ENCODE results near the gene VSTM2B. TPM values are rescaled to one million over a fixed set of nuclear protein-coding genes. Genes with fewer than 3 reads are reported as not detected.

Gene VSTM2B
- total RNA-seq, 2 experiments from 2014 or later: not detected

DNA sequence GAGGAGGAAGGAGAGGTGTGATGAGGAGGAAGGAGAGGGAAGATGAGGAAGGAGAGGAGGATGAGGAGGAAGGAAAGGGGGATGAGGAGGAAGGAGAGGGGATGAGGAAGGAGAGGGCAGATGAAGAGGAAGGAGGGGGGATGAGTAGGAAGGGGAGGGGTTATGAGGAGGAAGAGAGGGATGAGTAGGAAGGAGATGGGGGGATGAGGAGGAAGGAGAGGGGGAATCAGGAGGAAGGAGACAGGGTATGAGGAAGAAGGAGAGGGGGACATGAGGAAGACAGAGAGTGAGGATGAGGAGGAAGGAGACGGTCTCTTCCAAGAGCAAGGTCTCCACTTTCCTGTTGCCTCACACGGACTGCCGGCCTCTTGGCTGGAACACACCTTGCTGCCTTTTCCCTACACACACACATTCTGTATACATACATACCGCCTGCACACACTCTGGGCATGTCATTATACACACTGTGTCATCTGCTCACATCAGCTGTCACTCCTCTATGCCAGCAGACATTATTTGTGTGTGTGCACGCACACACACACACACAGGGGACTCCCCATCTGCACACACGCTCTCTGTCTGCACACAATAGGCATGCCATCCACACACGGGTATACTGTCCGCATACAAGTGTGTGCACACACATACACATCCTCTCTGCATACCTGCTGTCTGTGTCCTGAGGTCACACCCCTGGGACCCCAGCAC, 11.1 kb upstream of the VSTM2B start:
- Histone ChIP-seq H3K36me3 (ENCODE audit: insufficient read depth, low read length) (no peaks in the 10 kb centered on the region), H3K4me2 (ENCODE audit: low read length) (no peak overlapping the region), H2AFZ (ENCODE audit: low read length) (no peak overlapping the region), H3K9me3 (ENCODE audit: low read length) (no peaks in the 10 kb centered on the region), H3K4me1 (ENCODE audit: insufficient read depth, low read length, poor library complexity, severe bottlenecking) (no peaks in the 10 kb centered on the region), H3K9me2 (ENCODE audit: insufficient read depth, low read length) (no peaks in the 10 kb centered on the region), H3K79me2 (ENCODE audit: insufficient read depth, low read depth, low read length) (no peaks in the 10 kb centered on the region), H3K27ac (ENCODE audit: low read depth, low read length, poor library complexity, severe bottlenecking) (no peak overlapping the region), H3K4me3 (ENCODE audit: low read depth, low read length, poor library complexity, severe bottlenecking) (no peak overlapping the region), H4K20me1 (ENCODE audit: insufficient read depth, low read length) (no peaks in the 10 kb centered on the region)
- intact Hi-C loops (cut with micrococcal nuclease; ENCODE audit: unreplicated experiment): no loop called here
- POLR2A ChIA-PET: no interaction called here
- BruUV-seq (replicated peaks): no TSS peak
- TF ChIP-seq, protein P1, sequence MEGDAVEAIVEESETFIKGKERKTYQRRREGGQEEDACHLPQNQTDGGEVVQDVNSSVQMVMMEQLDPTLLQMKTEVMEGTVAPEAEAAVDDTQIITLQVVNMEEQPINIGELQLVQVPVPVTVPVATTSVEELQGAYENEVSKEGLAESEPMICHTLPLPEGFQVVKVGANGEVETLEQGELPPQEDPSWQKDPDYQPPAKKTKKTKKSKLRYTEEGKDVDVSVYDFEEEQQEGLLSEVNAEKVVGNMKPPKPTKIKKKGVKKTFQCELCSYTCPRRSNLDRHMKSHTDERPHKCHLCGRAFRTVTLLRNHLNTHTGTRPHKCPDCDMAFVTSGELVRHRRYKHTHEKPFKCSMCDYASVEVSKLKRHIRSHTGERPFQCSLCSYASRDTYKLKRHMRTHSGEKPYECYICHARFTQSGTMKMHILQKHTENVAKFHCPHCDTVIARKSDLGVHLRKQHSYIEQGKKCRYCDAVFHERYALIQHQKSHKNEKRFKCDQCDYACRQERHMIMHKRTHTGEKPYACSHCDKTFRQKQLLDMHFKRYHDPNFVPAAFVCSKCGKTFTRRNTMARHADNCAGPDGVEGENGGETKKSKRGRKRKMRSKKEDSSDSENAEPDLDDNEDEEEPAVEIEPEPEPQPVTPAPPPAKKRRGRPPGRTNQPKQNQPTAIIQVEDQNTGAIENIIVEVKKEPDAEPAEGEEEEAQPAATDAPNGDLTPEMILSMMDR (conservative IDR thresholded peaks at IDR 0.05; ENCODE audit: low read length): no peak
- no peak for TF ChIP-seq EZH2phosphoT487 (IDR thresholded peaks at IDR 0.05; ENCODE audit: borderline replicate concordance, low read depth, low read length)
- DNase-seq (ENCODE audit: low spot score): no peak
- CTCF ChIA-PET (ENCODE audit: unreplicated experiment): no interaction called here

DNA sequence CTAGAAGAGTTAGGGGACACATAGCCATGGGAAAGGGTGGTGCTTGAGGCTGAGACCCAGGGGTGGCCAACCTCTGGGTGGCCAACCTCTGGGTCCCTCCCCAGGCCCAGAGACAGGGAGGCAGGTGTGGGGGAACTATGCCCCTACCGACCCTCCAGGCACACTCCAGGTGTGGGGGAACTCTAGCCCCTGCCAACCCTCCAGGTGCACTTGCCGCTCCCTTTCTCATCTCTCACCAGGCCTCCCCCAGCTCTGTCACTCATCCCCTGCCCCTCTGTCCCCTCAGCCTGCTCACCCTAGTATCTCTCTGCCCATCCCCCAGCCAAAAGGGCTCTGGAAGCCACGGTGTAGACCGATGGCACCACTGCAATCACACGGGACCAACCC, 10.6 kb upstream of the VSTM2B start:
- Histone ChIP-seq H3K4me2 (ENCODE audit: low read length) (no peak overlapping the region), H4K20me1 (ENCODE audit: insufficient read depth, low read length) (no peaks in the 10 kb centered on the region), H3K4me3 (ENCODE audit: low read depth, low read length, poor library complexity, severe bottlenecking) (no peak overlapping the region), H3K27ac (ENCODE audit: low read depth, low read length, poor library complexity, severe bottlenecking) (no peak overlapping the region), H3K4me1 (ENCODE audit: insufficient read depth, low read length, poor library complexity, severe bottlenecking) (no peaks in the 10 kb centered on the region), H2AFZ (ENCODE audit: low read length) (no peak overlapping the region), H3K79me2 (ENCODE audit: insufficient read depth, low read depth, low read length) (no peaks in the 10 kb centered on the region), H3K36me3 (ENCODE audit: insufficient read depth, low read length) (no peaks in the 10 kb centered on the region), H3K9me3 (ENCODE audit: low read length) (no peaks in the 10 kb centered on the region), H3K9me2 (ENCODE audit: insufficient read depth, low read length) (no peaks in the 10 kb centered on the region)
- DNase-seq (ENCODE audit: low spot score): no peak
- no TSS peak for BruUV-seq (replicated peaks)
- ChIA-PET CTCF (ENCODE audit: unreplicated experiment) (no interaction called here), POLR2A (interaction anchor here (1.0 kb wide), 1 partner anchor 109 kb away, joined by 3 read pairs; no protein-coding TSS in a partner anchor)
- intact Hi-C loops (cut with micrococcal nuclease; ENCODE audit: unreplicated experiment): no loop called here
- TF ChIP-seq, protein P1 (conservative IDR thresholded peaks at IDR 0.05; ENCODE audit: low read length): no peak

DNA sequence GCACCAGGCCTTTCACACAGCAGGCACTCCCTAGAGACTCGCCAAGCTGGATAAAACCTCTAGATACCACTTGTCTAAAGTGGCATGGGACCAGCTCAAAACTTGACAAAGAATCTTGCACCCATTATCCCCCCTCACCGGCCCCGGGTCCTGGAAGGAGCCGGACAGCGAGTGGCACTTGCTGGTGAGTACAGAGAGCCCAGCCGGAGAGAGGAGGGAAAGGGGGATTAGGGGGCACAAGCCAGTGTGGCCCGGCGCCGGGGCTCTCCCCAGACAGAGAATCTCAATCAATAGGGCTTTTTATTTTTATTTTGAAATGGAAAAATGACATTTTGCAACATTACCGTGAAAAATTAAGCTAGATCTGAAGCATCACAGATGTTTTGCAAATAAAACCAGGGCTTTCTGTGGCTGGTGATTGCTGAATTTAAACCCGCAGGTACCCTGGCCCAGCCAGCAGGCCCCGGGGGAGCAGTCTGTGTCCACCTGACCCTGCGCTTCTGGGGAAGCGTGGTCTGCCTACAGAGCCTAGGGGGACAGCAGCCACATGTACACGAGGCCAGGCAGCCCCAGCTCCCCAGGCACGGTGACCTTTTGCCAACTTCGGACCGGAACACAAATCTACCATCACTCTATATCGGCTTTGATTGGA, 10.0 kb upstream of the VSTM2B start:
- H3K4me1 ChIP-seq (ENCODE audit: insufficient read depth, low read length, poor library complexity, severe bottlenecking): no peaks in the 10 kb centered on the region
- ChIA-PET CTCF (ENCODE audit: unreplicated experiment) (no interaction called here), POLR2A (interaction anchor here (0.6 to 1.0 kb wide), 2 partner anchors 110 to 1937 kb away, joined by 3 read pairs; no protein-coding TSS in a partner anchor)
- BruUV-seq (replicated peaks): no TSS peak
- H3K36me3 ChIP-seq (ENCODE audit: insufficient read depth, low read length): no peaks in the 10 kb centered on the region
- H3K9me3 ChIP-seq (ENCODE audit: low read length): no peaks in the 10 kb centered on the region
- no peak overlapping the region for H2AFZ ChIP-seq (ENCODE audit: low read length)
- TF ChIP-seq EZH2phosphoT487 (IDR thresholded peaks at IDR 0.05; ENCODE audit: borderline replicate concordance, low read depth, low read length): no peak
- TF ChIP-seq, protein P1 (conservative IDR thresholded peaks at IDR 0.05; ENCODE audit: low read length): no peak
- no peak overlapping the region for H3K27ac ChIP-seq (ENCODE audit: low read depth, low read length, poor library complexity, severe bottlenecking)
- H3K79me2 ChIP-seq (ENCODE audit: insufficient read depth, low read depth, low read length): no peaks in the 10 kb centered on the region
- H3K4me2 ChIP-seq (ENCODE audit: low read length): no peak overlapping the region
- DNase-seq (ENCODE audit: low spot score): no peak
- intact Hi-C loops (cut with micrococcal nuclease; ENCODE audit: unreplicated experiment): no loop called here
- no peaks in the 10 kb centered on the region for H4K20me1 ChIP-seq (ENCODE audit: insufficient read depth, low read length)
- no peak overlapping the region for H3K4me3 ChIP-seq (ENCODE audit: low read depth, low read length, poor library complexity, severe bottlenecking)
- no peaks in the 10 kb centered on the region for H3K9me2 ChIP-seq (ENCODE audit: insufficient read depth, low read length)

Measured in OCI-LY7 (cell line).